B cell (primary cell): ENCODE measurements around the gene AGRN.

Experiments
- EZH2 ChIP-seq: IDR thresholded peaks from 2 replicates; pipeline ENCODE4 v1.6.1; 2012; ENCODE audit warnings: borderline replicate concordance, low read depth, mild to moderate bottlenecking, moderate library complexity, low read length; ENCODE audit not compliant: insufficient read depth, poor library complexity, severe bottlenecking
- TF ChIP-seq, protein P1 (sequence below): fragments of 200-600 bp; IDR thresholded peaks from one replicate; pipeline ENCODE4 v1.8.0; 2022; ENCODE audit warnings: antibody characterized with exemption, mild to moderate bottlenecking

DNA sequence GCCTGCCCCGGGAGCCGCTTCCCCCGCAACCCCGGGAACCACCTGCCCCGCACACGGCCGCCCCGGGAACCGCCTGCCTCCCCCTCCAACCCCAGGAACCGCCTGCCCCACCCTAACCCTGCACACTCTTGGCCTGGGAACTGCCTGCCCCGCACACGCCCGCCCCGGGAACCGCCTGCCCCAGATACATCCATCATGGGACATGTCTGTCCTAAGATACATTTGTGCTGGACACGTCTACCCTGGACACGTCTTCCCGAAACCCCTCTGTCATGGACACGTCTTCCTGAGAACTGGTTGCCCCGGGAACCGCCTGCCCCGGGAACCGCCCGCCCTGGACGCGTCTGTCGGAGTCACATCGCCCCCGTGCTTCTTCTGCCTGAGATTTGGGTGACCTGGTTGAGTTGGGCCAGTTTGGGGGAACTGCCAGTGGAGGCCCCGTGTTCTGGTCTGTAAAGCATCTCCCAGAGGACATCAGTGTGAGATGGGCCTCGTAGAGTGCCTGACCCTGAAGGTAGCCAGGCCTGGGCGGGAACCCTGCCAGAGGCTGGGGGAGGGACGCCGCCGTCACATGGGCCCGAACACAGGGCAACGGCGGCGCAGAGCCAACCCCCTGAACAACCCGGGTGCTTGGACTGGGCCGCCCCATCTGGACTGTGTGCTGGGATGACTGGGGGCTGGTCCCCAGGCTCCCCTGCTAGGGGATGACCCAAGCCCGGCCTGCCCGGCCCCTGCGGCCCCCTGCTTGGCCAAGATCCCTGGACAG is 41.7 kb upstream of the AGRN start:
- TF ChIP-seq, protein P1, sequence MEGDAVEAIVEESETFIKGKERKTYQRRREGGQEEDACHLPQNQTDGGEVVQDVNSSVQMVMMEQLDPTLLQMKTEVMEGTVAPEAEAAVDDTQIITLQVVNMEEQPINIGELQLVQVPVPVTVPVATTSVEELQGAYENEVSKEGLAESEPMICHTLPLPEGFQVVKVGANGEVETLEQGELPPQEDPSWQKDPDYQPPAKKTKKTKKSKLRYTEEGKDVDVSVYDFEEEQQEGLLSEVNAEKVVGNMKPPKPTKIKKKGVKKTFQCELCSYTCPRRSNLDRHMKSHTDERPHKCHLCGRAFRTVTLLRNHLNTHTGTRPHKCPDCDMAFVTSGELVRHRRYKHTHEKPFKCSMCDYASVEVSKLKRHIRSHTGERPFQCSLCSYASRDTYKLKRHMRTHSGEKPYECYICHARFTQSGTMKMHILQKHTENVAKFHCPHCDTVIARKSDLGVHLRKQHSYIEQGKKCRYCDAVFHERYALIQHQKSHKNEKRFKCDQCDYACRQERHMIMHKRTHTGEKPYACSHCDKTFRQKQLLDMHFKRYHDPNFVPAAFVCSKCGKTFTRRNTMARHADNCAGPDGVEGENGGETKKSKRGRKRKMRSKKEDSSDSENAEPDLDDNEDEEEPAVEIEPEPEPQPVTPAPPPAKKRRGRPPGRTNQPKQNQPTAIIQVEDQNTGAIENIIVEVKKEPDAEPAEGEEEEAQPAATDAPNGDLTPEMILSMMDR, result no peak
- no peak for TF ChIP-seq EZH2
